HG03159 (cell line): ENCODE measurements around the gene GRIK5.

Source experiments
- ATAC-seq: cut with Tn5 transposase; IDR thresholded peaks from one replicate; pipeline ENCODE4 v1.9.1; 2021; ENCODE audit warnings: mild to moderate bottlenecking, moderate library complexity; ENCODE audit not compliant: unreplicated experiment

The GRIK5 gene

DNA sequence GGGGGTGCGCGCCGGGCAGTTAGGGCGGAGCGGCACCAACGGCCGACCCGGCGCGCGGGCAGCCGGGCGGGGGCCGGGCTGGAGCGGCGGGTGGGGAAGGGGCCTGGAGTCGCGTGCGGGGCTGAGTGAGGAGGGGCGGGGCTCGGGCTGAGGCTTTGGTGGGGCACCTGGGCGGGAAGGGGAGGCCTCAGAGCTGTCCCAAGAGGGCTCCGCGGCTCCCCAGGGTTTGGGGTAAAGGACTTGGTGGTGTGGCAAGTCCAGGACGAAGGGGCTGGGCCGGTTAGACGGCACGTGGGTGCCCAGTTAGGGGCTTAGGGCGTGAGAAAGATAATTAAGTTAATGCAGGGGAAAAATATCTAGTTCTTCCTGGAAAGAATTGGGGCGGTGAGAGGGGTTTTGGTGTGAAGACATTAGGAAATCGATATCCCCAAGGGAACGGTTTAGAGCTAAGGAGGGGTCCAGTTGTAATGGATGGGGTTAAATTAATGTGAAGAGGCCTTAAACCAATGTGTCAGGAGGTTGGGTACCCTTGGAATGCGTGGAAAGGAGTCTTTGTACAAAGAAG lies 6.5 kb upstream of the GRIK5 start:
- no peak for ATAC-seq

DNA sequence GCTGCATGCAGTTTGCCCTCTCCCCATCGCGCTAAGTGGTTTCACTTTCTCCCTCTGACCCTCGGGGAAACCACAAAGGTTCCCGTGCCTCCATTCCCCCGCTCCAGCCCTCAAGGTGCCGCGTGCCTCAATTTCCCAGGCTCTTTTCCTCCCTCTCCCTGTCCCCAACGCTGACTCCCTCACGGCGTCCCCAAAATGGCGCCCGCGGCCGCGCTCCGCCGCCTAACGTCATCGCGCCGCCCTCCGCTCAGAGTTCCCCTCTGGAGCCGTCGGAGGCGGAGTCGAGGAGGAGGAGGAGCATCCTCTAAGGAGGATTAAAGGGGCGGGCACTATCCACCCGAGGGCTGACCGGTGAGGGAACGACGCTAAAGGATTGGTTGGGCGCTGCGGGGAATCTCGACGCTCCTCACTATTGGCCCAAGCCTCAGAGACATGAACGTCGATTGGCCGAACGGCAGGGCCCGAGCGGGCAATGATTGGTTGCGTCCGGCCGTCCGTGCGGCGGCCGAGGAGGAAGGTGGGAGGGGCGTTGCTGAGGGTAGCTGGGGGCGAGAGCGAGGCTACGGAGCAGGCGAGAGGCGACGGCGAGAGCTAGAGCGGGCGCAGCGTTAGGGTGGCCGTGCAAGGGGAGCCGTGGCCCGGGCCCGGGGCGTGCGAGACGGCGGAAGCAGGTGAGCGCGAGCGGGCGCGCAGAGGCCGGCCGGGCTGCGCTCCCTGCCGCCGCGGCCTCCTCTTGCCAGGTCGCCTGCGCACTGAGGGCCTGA lies 5.8 kb upstream of the GRIK5 start, which contains the start of gene ZNF574:
Gene ZNF574 (plus strand): TSS at position 551 of the 764 bp plus-strand sequence. CDS start 2,441 bp downstream, outside the sequence.
- peak; percentile 92 for ATAC-seq

DNA sequence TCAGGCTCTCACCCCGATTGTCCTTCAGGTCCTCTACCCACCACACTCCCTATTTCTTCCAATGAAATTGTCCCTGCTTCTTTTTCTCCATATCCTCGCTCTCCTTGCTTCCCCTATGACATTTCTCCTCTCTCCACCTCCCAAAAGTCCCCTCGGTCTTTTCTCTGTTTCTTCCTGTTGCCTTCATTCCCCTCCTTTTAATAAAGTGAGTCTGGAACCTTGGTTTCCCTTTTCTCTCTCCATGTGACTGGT lies 5.3 kb upstream of the GRIK5 start:
- no peak for ATAC-seq

DNA sequence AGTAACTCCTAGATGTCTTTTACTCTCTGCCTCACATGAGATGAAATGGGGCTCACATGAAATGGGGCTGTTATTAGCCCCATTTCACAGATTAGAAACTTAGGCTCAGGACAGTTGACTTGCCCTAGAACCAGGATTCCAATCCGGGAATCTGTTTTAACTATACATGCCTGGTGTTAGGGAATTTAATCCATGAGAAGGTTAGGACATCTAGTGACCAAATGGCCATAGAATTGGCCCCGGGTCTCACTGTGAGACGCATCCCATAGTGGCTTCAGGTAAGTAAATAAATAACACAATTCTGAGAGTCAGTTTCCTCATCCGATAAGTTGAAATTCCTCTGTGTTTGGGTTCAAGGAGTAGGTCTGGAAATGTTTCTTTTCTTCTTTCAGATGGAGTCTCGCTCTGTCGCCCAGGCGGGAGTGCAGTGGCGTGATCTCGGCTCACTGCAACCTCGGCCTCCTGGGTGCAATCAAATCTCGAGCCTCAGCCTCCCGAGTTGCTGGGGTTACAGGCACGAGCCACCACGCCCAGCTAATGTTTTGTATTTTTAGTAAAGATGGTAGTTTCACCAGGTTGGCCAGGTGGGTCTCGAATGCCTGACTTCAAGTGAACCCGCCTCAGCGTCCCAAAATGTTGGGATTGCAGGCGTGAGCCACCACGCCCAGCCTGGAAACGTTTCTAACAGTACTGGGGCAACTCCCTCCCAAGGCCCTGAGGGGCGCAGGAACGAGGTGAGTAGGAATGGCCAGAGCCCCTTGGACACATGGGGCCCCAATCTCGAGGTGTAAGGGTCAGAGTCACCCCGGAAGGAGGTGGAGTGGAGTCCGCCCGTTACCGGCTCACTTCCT lies 4.7 kb upstream of the GRIK5 start:
- no peak for ATAC-seq

DNA sequence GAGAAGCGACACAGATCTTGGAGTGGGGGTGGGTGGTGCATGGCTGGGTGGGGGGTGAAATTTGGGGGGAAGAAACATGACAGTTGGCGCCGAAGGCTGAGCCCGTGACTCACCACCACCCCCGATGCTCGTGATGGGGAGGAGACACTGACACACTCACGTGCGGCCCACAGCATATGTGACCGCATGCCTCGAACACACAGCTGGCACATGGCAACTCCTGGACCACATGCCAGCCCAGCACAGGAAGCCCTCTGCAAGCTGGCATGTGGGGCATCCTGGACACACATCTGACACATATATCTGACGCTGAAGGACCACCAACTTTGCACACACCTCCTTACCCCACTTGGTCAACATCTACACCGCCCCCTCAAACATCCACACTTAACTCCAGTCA lies 1.2 kb upstream of the GRIK5 start:
- no peak for ATAC-seq

DNA sequence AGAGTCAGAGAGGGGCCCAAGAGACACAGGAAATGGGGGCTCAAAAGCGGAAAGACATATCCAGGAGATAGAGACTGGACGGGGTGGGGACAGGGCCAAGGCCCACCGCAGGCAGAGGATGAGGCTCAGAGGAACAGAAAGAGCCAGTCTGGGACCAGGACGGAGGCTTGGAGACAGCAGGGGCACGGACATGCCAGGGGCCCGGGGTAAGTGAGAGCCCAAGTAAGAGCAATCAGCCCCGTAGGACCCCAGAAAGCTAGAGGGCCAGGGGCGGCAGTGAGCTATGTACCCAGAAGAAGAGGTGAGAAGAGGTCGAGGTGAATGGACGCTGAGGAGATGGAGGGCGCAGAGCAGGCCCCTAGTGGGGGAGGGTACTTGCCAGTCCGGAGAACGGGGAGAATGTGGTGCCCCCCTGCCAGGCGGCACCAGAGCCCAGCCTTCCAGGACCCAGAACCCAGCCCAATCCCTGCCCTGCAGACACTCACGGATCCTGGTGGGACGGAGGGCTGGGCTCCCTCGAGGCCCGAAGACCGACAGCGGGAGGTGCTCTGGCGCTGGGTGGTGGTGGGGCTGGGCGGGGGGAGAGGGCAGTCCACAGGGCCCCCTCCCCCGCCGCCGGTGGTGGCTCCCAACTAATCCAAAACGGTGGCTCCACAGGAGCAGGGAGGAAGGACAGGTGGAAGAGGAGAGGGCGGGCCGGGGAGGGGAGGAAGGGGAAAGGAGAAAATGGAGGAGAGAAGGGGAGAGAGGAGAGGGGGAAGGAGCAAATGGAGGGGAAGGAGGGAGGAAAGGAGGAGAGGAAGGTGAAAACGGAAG lies 1.0 kb downstream of the GRIK5 start:
- no peak for ATAC-seq

DNA sequence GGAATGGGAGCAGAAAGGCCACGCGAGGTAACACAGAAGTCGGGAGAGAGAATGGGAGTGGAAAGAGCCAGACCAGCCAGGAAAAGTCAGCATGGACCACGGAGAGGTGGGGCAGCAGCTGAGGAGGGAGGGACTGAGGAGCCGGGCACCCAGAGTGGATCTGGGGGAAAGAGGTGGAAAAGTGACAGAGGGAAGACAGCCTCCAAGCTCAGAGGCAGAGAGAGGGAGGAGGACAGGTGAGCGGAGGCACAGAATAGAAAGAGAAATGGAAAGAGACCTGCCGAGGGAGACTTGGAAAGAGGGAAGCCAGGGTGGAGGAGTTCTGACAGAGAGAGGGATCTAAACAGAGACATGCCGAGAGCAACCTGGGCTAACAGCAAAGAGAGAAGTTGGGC lies 1.6 kb downstream of the GRIK5 start:
- no peak for ATAC-seq

DNA sequence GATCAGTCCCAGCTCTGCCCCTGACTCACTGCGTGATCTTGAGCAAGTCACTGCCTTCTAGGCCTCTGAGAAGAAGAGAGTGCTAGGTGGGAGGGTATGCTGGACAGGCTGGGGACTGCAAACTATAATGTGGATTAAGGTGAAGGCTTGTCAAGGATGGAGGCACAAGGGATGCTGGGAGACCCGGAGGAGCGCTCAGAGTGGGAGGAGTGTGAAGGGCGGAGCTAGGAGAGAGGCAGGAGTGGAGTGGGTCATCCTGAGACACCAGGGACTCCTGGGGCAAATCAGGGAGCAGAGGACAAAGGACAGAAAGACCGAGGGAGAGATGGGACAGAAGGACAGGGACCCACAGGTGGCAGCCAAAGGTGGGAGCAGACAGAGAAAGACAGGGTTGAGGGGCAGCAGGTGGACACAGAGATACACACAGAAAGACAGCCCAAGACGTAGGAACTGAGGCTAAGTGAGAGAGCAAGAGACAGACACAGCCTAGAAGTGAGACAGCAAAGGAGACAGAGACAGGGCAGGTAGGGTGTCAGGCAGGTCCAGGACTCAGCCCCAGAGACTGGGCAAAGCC lies 2.6 kb downstream of the GRIK5 start:
- ATAC-seq = no peak

DNA sequence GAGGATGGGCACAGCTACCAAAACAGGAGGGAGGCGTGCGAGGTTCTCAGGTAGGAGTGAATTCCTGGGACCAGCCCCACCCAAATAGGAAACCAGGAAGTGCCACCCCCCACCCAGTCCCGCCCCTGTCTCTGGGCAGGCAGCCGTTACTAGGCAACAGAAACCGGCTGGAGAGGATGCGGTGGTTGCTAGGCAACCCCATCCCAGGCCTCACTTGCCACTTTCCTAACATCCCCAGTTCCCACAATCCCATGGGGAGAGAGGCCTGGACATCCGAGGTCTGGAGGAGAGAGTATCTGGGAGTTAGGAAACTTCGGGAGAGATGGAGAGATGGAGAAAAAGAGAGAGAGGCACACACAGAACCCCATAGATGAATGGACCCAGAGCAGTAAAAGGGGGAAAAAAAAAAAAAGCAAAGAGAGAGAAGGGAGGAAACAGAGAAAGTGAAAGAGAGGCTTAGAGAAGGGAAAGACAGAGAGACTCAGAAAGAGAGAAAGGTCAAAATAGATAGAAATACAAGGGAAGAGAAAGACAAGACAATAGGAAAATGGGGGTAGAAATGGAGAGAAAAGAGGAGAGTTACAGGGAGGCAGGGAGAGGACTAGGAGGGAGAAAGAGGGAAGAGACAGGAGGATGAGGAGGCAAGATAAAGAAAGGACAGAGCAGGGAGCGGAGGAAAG lies 3.8 kb downstream of the GRIK5 start:
- ATAC-seq = no peak

DNA sequence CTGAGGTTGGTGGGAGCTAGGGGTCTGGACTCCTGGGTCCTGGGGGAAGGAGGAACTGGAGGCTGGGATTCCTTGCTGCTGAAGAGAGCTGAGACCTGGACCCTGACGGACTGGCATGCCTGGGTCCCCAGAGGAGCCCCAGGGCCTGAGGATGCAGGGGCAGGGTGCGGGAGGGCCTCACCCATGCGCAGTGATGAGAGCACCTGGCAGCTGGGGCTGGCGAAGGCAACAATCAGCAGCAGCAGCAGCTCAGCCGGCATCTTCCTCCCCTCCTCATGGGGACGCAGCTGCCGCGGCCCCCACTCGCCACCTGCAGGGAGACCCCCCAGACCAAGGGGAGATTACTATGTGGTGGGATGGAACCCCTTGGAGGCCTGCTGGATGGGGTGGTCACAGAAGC lies 4.5 kb downstream of the GRIK5 start:
- ATAC-seq = no peak

DNA sequence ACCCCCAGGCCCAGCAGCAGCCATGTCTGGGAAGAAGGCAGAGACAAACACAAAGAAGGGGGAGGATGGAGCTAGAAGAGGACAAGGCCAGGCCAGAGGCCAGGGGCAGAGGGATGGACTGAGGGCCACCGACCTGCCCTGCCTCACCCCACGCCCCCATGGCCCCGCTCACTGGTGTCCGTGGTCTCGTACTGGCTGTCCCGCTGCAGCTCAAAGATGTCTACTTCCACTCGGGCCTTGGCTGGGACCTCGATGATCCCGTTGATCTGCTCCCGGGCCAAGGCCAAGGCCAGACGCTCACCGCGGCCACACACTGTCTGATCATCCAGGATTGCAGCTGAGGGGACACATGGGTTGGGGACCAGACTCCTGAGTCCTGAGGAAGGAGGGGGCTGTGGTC lies 5.0 kb downstream of the GRIK5 start:
- no peak for ATAC-seq

DNA sequence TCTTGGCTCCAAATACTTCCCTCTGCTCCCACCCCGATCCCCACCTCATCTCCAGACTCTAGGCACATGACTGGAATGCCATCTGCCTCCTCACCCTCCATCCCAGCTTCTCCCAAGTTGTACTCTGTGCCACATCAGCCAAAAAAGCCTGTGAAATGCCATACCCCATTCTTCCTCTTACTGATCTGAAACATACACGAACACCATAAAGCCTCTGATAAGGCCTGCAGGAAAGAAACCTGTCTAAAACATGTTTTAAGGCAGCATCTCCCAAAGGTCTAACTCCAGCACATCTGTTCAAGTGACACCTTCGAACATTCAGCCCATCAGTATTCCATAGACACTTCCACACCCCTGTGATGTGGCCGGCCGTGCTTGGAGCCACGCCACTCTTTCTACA lies 5.6 kb downstream of the GRIK5 start:
- no peak for ATAC-seq

DNA sequence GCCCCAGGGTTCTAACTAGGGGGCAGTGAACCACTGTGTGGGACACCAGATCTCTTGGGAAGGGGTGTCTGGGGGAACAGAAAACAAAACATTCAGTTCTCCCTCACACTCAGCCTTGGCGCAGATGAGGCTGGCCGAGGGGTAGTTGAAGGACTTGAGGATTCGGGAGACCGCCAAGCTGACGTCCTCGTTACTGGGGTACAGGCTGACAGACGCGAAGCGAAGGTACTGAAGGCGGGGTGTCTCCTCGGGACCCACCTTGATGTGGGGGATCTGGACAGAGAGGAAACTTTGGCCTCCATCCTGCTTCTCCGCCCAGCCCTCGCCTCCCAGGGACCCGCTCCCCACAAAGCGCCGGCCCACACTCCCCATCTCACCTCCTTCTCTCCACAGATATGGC lies 7.6 kb downstream of the GRIK5 start:
- ATAC-seq = no peak

DNA sequence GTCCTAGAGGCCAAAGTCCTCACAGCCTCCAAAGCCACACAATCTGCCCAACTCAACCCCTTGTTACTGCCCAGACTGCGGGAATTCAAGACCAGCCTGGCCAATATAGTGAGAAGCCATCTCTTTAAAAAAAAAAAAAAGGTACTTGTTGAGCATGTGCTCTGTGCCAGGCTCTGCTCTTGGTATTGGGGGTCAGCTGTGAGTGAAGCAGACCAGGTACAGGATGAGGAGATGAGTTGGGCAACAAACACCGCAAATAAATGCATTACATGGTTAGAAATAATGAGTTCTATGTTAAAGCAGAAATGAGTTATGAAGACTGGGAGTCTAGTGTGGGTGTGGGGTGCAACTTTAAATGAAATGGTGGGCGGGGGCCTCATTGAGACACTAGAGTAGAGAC lies 9.9 kb downstream of the GRIK5 start:
- ATAC-seq = no peak

DNA sequence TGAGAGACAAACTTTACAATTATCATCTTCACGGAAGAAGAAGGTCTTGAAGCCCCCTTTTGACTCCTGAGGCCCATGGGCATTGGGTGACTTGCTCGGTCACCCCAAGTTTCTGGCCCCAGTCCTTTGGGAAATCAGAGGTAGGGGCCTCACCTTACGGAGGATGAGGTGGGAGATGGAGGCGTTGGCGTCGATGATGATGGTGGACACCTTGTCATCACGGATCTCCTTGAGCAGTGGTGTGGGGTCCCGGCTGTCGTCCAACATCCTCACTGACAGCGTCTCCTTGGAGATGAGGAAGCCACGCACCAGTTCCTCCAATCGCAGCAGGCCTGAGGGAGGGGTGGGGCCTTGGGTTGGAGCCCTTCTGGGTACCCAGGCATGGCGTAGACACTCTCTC lies 10.8 kb downstream of the GRIK5 start:
- no peak for ATAC-seq

DNA sequence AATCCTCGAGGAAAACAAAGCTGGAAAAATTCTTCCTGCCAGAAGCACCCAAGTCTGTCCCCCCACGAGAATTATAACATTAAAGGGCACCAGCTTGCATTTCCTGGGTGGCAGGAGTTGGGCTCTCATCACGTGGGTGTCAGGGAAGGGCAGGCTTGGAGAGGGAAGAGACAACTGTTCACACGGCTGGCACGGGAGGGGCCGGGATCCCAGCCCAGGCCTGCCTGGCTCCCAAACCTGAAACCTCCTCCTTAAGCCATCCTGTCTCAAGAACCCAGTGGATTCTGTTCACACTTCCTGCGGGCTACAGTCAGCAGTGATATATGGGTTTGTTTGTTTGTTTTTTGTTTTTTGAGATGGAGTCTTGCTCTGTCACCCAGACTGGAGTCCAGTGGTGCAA lies 12.2 kb downstream of the GRIK5 start:
- ATAC-seq = no peak

DNA sequence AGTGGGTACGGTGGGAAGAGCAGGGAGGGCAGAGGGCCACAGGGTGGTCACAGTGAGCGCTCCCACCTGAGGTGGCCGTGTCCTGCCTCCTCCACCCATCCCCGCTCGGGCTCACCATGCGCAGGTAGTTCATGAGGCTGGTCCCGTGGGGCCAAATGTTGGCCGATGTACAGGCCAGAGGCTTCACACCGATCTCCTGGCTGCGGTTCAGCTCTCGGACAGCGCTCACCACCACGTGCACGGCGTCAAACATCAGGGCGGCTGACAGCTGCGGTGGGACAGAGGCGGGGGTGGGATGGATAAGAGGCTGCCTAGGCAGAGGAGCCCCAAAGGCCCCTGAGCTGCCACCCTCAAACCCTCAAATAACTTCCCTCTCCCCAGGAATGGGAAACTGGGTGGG lies 15.8 kb downstream of the GRIK5 start:
- ATAC-seq = no peak

DNA sequence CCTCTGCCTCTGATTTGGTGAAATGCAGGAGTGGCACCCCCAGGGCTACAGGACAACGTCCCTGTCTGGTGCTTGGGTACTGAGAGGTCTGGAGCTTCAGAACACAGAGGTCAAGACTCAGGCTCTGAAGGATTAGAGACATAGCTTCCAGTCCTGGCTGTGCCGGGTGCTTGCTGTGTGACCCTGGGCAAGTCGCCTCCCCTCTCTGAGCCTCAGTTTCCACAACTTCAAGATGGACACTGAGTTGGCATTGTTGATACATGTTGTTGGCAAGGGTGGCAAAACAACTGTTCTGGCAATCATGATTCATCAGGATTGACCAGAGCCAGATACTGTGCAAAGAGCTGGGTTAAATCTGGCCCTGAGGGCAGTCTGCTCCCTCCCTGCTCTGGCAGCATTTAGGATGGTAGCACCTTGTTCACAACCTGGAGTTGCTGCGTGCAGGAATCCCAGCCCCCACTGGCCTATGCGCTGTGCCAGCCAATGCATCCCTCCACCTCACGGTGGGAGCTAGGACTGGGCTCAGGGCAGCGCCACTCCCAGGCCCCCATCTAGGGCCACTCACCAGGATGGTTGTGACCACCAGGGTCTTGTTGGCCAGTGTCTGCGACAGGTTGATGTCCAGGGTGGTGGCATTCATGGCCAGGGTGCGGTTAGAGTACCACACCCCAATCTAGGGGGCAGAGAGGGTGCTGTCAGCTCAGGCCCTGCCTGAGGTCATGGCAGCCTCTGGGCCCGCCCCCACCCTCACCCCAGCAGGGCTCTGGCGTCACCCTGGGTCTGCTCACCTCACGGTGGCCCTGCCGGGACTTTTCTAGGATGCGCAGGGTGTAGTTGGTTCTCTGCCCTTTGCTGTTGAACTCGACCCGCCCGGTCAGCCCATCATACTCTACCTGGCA lies 16.7 kb downstream of the GRIK5 start:
- ATAC-seq = no peak

DNA sequence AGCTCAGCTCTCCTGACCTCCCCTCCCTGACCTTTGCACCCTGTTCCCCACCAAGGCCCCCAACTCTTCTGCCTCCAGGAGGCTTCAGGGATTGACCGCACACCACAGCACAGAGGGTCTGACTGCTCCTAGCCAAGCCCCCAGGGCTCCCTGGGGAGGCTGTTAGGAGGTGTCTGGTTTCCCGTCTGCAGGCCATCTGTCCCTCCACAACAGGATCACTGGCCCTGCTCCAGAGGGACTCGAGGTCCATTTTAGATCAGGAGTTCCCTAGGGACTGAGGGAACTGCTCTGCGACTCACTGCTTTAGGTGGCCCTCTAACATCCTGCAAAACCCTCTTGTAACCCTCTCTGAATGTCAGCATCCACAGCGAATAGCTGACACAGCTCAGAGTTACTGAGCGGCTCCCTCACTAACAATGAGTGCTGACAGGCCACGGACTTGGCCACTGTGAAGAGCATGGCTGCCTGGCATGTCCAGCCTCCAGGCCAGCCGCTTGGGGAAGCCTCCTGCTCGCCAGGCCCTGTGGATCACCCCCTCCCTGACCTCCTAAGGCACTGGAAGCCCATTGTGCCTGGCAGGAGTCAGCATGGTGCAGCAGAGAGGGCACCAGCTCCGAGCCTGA lies 17.7 kb downstream of the GRIK5 start:
- ATAC-seq = no peak
